ENCODE data around the gene FAM107B. TPM values are rescaled to one million over a fixed set of nuclear protein-coding genes. Genes with fewer than 3 reads are reported as not detected.
A peak's percentile ranks its signal among the peaks of the same experiment; 100 is the strongest.

FAM107B gene
- total and polyA plus RNA-seq, 10 of the 15 experiments (the other 5 are each of a cell fraction or from before 2014, with no cell fraction given), result 22.9 to 162 (median 86.6) TPM

DNA sequence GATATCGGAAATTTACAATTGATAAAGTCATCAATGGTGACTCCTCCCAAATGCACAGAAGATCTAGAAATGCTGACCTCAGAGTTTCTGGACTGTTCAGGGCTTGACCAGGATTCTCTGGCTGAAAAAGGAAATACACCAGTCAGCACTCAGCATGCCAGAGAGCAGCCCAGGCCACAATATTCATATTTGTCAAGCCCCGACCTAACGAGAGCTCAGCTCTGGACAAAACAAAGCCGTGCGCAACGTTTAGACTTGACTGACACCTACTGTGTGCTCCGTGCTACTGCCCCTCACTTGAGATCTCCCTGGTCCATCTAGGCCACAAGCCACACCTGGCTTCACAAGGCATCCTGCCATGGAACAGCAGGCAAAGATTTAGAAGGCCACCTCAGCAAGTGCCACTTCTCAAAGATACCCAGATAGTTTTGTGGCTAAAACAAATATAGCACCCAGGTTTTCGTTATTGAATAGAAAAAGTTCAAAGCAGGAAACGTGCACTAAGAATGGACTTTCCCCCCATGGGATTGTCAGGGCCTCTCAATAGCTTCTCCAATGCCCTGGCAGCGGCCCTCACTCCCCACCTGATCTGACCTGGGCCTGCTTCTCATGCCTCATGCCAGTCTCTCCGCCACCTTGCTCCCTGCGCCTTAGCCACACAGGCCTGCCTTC is 218.3 kb downstream of the FAM107B start (continued):
- TF ChIP-seq, protein P1, sequence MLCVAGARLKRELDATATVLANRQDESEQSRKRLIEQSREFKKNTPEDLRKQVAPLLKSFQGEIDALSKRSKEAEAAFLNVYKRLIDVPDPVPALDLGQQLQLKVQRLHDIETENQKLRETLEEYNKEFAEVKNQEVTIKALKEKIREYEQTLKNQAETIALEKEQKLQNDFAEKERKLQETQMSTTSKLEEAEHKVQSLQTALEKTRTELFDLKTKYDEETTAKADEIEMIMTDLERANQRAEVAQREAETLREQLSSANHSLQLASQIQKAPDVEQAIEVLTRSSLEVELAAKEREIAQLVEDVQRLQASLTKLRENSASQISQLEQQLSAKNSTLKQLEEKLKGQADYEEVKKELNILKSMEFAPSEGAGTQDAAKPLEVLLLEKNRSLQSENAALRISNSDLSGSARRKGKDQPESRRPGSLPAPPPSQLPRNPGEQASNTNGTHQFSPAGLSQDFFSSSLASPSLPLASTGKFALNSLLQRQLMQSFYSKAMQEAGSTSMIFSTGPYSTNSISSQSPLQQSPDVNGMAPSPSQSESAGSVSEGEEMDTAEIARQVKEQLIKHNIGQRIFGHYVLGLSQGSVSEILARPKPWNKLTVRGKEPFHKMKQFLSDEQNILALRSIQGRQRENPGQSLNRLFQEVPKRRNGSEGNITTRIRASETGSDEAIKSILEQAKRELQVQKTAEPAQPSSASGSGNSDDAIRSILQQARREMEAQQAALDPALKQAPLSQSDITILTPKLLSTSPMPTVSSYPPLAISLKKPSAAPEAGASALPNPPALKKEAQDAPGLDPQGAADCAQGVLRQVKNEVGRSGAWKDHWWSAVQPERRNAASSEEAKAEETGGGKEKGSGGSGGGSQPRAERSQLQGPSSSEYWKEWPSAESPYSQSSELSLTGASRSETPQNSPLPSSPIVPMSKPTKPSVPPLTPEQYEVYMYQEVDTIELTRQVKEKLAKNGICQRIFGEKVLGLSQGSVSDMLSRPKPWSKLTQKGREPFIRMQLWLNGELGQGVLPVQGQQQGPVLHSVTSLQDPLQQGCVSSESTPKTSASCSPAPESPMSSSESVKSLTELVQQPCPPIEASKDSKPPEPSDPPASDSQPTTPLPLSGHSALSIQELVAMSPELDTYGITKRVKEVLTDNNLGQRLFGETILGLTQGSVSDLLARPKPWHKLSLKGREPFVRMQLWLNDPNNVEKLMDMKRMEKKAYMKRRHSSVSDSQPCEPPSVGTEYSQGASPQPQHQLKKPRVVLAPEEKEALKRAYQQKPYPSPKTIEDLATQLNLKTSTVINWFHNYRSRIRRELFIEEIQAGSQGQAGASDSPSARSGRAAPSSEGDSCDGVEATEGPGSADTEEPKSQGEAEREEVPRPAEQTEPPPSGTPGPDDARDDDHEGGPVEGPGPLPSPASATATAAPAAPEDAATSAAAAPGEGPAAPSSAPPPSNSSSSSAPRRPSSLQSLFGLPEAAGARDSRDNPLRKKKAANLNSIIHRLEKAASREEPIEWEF (IDR thresholded peaks at IDR 0.05; ENCODE audit: insufficient replicate concordance, low read depth, low read length), result no peak
- TF ChIP-seq MYB (IDR thresholded peaks at IDR 0.05; ENCODE audit: borderline replicate concordance, low read depth, low read length) (no peak), SMAD1 (IDR thresholded peaks at IDR 0.05; ENCODE audit: low read depth, partially characterized antibody) (no peak), RUNX3 (IDR thresholded peaks at IDR 0.05; ENCODE audit: low read length) (peak; percentile 60), SIX5 (IDR thresholded peaks at IDR 0.05; ENCODE audit: low read depth, low read length, severe bottlenecking) (no peak)
- TF ChIP-seq, protein P2, sequence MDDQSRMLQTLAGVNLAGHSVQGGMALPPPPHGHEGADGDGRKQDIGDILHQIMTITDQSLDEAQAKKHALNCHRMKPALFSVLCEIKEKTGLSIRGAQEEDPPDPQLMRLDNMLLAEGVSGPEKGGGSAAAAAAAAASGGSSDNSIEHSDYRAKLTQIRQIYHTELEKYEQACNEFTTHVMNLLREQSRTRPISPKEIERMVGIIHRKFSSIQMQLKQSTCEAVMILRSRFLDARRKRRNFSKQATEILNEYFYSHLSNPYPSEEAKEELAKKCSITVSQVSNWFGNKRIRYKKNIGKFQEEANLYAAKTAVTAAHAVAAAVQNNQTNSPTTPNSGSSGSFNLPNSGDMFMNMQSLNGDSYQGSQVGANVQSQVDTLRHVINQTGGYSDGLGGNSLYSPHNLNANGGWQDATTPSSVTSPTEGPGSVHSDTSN (IDR thresholded peaks at IDR 0.05; ENCODE audit: insufficient replicate concordance, low read depth, low read length), result no peak
- TF ChIP-seq, protein P3, sequence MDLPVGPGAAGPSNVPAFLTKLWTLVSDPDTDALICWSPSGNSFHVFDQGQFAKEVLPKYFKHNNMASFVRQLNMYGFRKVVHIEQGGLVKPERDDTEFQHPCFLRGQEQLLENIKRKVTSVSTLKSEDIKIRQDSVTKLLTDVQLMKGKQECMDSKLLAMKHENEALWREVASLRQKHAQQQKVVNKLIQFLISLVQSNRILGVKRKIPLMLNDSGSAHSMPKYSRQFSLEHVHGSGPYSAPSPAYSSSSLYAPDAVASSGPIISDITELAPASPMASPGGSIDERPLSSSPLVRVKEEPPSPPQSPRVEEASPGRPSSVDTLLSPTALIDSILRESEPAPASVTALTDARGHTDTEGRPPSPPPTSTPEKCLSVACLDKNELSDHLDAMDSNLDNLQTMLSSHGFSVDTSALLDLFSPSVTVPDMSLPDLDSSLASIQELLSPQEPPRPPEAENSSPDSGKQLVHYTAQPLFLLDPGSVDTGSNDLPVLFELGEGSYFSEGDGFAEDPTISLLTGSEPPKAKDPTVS (IDR thresholded peaks at IDR 0.05; ENCODE audit: low read depth, low read length), result no peak

Measured in GM12878 (cell line).